Psoas muscle (tissue), 8 donors: ENCODE results near the gene ING4. TPM values are rescaled to one million over a fixed set of nuclear protein-coding genes. Genes with fewer than 3 reads are reported as not detected.

Experiments
- ATAC-seq, 4 donors: fragments of 200-7000 bp; cut with Tn5 transposase; one replicate each; pipeline ENCODE4 v1.9.1; 2020; ENCODE audit warnings: moderate library complexity in 3 of 4, mild to moderate bottlenecking in 2 of 4
- DNase-seq, 2 donors: peaks; one replicate each; pipeline ENCODE4 v3.0.0-alpha.2; 2020
- H3K27ac ChIP-seq: fragments of 200-600 bp; one replicate; pipeline ENCODE4 v1.8.0; 2022
- H3K27me3 ChIP-seq, 3 donors: fragments of 200-600 bp in 1 of 3; one replicate each; pipeline versions ENCODE4 v1.6.1 to v1.8.0; 2013 to 2022; ENCODE audit warnings: low read length in 2 of 3, mild to moderate bottlenecking in 2 of 3, moderate library complexity in 1 of 3; ENCODE audit not compliant: insufficient read depth in 3 of 3
- H3K36me3 ChIP-seq, 2 donors: fragments of 200-600 bp in 1 of 2; one replicate each; pipeline versions ENCODE4 v1.6.1 to v1.8.0; 2013 to 2022; ENCODE audit warnings: low read depth in 1 of 2, mild to moderate bottlenecking in 1 of 2, moderate library complexity in 1 of 2; ENCODE audit not compliant: insufficient read depth in 1 of 2
- H3K4me1 ChIP-seq: fragments of 200-600 bp; one replicate; pipeline ENCODE4 v1.8.0; 2022
- H3K4me3 ChIP-seq: fragments of 200-600 bp; one replicate; pipeline ENCODE4 v1.8.0; 2022; ENCODE audit warnings: mild to moderate bottlenecking
- H3K9me3 ChIP-seq: fragments of 200-600 bp; one replicate; pipeline ENCODE4 v1.8.0; 2022
- WGBS, 3 donors: extraction: QIAGEN DNeasy Blood & Tissue Kit; methylation state at CpG; one replicate each; pipeline versions ENCODE4 v1.1.6 to v1.1.7; 2013; 5-methylcytosine and 5-hydroxymethylcytosine counted together
- intact Hi-C, 2 donors: fragments of 100-400 bp; cut with DNase I; formaldehyde crosslinking; loops; one replicate each; pipeline versions ENCODE4 v1.11.0 to v1.14.2; 2022
- polyA plus RNA-seq, 3 donors: library from polyadenylated mRNA; stranded (reverse); fragments of 200-250 nt; gene quantifications; one replicate each; pipeline ENCODE4 v1.2.3, GENCODE V29; 2013
- total RNA-seq, 4 donors: library from RNA; stranded (reverse); fragmentation: NEBNext Ultra II Directional in 2 of 4; extraction: Animal tissue kit (Norgen Biotek cat#: 25700) in 2 of 4; gene quantifications; one replicate each; pipeline versions ENCODE4 v1.2.1 to v1.2.4, GENCODE V29; 2021 to 2023
- TF ChIP-seq, protein P1 (sequence below): fragments of 200-600 bp; IDR thresholded peaks from one replicate; pipeline ENCODE4 v1.8.0; 2022; ENCODE audit warnings: antibody characterized with exemption
- donor health status: healthy with polysubstance abuse.
- donor health status: DM: no; HTN: no; CAD: no; lungs with moderate emphysema.
- donor health status: Bipolar disorder and iron deficiency.
- donor health status: healthy.
- donor health status: DM: yes; HTN: yes; CAD: no.
- donor health status: DM: no; HTN: no; CAD: no.
- donor health status: DM: no; HTN: no; CAD: no.
- donor health status: DM: yes; HTN: yes; CAD: no.

The ING4 gene
- total and polyA plus RNA-seq, 7 donors: 12.7 to 35.6 (median 20.7) TPM

DNA sequence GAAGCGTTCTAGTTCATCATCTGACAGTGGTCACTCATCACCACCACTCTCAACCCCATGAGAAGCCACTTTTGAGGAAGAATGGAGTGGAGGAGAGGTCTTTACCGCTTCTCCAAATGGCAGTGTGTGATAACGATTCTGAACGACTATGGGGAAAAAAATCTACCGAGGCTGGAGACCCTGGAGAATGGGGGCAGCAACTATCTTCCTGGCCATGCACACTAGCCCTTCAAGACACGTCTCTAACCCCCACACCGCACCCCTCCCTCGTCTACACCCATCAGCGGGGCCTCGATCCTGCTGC, 365 bp downstream of the ING4 start:
- no peaks in the 10 kb centered on the region for H3K27me3 ChIP-seq
- peak overlapping the region; percentile 77 for H3K4me3 ChIP-seq
- 0 to 2% (median 0%) methylated on average over 10 of the region's 10 CpGs for WGBS, 3 donors
- DNase-seq (no peak), ATAC-seq (peak in 2 of 4 donors; percentile 24 to 61)
- H3K27ac ChIP-seq: peak overlapping the region; percentile 86
- H3K36me3 ChIP-seq: peaks cover 6 to 26% of the 10 kb centered on the region in 2 donors
- intact Hi-C loops: loop anchor here (5.0 kb wide), 1 partner anchor 45 kb away; no protein-coding TSS in a partner anchor
- peaks cover 11% of the 10 kb centered on the region for H3K4me1 ChIP-seq
- TF ChIP-seq, protein P1, sequence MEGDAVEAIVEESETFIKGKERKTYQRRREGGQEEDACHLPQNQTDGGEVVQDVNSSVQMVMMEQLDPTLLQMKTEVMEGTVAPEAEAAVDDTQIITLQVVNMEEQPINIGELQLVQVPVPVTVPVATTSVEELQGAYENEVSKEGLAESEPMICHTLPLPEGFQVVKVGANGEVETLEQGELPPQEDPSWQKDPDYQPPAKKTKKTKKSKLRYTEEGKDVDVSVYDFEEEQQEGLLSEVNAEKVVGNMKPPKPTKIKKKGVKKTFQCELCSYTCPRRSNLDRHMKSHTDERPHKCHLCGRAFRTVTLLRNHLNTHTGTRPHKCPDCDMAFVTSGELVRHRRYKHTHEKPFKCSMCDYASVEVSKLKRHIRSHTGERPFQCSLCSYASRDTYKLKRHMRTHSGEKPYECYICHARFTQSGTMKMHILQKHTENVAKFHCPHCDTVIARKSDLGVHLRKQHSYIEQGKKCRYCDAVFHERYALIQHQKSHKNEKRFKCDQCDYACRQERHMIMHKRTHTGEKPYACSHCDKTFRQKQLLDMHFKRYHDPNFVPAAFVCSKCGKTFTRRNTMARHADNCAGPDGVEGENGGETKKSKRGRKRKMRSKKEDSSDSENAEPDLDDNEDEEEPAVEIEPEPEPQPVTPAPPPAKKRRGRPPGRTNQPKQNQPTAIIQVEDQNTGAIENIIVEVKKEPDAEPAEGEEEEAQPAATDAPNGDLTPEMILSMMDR: no peak
- H3K9me3 ChIP-seq: no peaks in the 10 kb centered on the region

DNA sequence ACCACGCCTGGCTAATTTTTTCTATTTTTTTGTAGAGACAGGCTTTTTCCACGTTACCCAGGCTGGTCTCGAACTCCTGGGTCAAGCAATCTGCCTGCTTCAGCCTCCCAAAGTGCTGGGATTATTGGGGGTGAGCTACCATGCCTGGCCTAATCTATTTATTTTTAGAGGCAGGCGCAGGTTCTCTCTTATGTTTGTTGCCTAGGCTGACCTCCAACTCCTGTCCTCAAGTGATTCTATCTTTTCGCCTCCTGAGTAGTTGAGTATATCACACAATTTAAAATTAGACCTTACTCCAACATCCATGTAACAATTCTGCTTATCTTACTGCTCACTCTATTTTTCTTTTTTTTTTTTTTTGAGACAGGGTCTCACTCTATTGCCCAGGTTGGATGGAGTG, 8.9 kb downstream of the ING4 start:
- Histone ChIP-seq H3K36me3 (peaks cover 4 to 91% of the 10 kb centered on the region in 2 donors), H3K9me3 (no peaks in the 10 kb centered on the region), H3K27ac (no peak overlapping the region), H3K27me3 (no peaks in the 10 kb centered on the region), H3K4me1 (no peaks in the 10 kb centered on the region), H3K4me3 (no peak overlapping the region)
- DNase-seq: no peak
- ATAC-seq: no peak
- intact Hi-C loops: no loop called here
- TF ChIP-seq, protein P1: no peak
- 74 to 91% (median 75%) methylated on average over 5 of the region's 5 CpGs for WGBS, 3 donors

DNA sequence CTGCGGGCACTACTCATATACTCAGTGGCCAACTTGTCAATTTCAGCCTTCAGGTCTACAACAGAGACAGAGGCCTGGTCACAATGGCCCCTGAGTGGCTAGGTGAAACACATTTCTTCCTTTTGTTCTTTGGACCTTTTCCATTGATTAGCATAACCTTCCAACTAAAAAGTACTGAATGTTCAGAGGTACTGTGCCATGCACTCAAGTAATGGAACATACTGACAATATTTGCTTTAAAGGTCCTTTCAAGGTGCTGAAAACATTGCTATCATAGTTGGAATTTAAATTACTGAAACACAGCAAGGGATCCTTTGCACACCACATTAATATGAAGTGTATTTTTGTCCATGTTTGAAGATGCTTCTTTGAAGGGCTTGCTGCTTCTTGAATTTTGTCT, 9.6 kb downstream of the ING4 start:
- H3K9me3 ChIP-seq: no peaks in the 10 kb centered on the region
- no peak for DNase-seq
- peaks cover 4 to 95% of the 10 kb centered on the region in 2 donors for H3K36me3 ChIP-seq
- intact Hi-C loops: no loop called here
- TF ChIP-seq, protein P1: no peak
- no peaks in the 10 kb centered on the region for H3K27me3 ChIP-seq
- H3K27ac ChIP-seq: no peak overlapping the region
- WGBS, 3 donors: 94 to 96% (median 94%) methylated on average over 1 of the region's 1 CpG
- H3K4me1 ChIP-seq: no peaks in the 10 kb centered on the region
- no peak overlapping the region for H3K4me3 ChIP-seq
- ATAC-seq: no peak

DNA sequence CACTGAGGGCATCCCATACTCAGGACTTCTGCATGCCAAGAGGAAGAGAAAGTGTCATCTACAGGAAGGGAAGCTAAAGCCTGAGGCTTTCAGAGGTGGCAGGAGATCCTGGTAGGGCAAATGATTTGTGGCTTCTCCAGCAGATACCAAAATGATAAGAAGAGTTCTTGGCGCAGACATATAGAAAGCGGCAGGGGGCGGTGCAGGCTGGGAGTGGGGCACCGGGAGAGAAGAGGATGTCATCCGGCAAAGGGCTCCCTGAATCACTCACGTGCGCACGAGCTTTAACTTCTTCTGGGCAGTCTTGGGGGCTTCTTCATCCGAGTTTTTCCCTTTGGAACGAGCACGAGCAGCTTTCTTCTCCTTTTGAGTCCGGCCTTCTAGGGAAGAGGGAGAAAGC, 10.5 kb downstream of the ING4 start:
- intact Hi-C loops: no loop called here
- TF ChIP-seq, protein P1: no peak
- Histone ChIP-seq H3K36me3 (peaks cover 4 to 93% of the 10 kb centered on the region in 2 donors), H3K4me1 (no peaks in the 10 kb centered on the region), H3K27me3 (no peaks in the 10 kb centered on the region), H3K9me3 (no peaks in the 10 kb centered on the region), H3K27ac (no peak overlapping the region), H3K4me3 (no peak overlapping the region)
- no peak for ATAC-seq
- no peak for DNase-seq
- WGBS, 3 donors: 85 to 94% (median 87%) methylated on average over 11 to 12 of the region's 12 CpGs

DNA sequence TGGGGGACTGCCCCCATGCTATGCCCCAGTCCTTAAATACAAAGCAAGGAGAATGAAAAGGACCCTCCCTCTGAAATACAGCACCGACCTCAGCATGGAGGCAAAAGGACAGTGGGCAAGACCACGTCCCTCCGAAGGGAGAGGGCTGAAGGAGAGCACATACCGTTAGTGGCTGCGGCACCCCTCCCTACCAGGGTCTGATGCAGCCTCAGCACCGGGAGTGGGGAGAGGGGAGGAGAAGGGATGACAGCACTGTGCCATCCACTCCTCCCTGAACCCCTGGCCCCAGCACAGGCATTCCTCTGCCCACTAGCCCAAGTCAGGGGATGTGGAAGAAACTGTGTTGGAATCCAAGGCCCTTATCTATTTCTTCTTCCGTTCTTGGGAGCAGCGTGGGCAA, 12.1 kb downstream of the ING4 start:
- no peaks in the 10 kb centered on the region for H3K4me1 ChIP-seq
- no peaks in the 10 kb centered on the region for H3K27me3 ChIP-seq
- no peaks in the 10 kb centered on the region for H3K9me3 ChIP-seq
- 84 to 90% (median 85%) methylated on average over 8 of the region's 8 CpGs for WGBS, 3 donors
- intact Hi-C loops: no loop called here
- H3K36me3 ChIP-seq: peaks cover 4 to 77% of the 10 kb centered on the region in 2 donors
- no peak overlapping the region for H3K27ac ChIP-seq
- no peak for DNase-seq
- TF ChIP-seq, protein P1: no peak
- no peak overlapping the region for H3K4me3 ChIP-seq
- no peak for ATAC-seq
